ENCODE measurements around the gene PSMB5.
"Not testable (repeated sequence)": the region's sequence is repeated elsewhere in the genome, so short reads cannot be mapped to it uniquely, and the experiment has no call there.

GRCh38 chr14:23004274-23004673 is 30.4 kb downstream of the PSMB5 start:
- not testable (repeated sequence) for TF ChIP-seq CTCF (IDR thresholded peaks at IDR 0.05); POLR2A (IDR thresholded peaks at IDR 0.05); POLR2AphosphoS5 (IDR thresholded peaks at IDR 0.05; ENCODE audit: insufficient read depth in 1 of 2, low read depth in 1 of 2)
